GM21526 (cell line): ENCODE data around the gene PSRC1.

Experiments used
- ATAC-seq: cut with Tn5 transposase; IDR thresholded peaks from one replicate; pipeline ENCODE4 v1.9.1; 2021; ENCODE audit warnings: moderate library complexity; ENCODE audit not compliant: unreplicated experiment, low FRiP score

PSRC1 gene

DNA sequence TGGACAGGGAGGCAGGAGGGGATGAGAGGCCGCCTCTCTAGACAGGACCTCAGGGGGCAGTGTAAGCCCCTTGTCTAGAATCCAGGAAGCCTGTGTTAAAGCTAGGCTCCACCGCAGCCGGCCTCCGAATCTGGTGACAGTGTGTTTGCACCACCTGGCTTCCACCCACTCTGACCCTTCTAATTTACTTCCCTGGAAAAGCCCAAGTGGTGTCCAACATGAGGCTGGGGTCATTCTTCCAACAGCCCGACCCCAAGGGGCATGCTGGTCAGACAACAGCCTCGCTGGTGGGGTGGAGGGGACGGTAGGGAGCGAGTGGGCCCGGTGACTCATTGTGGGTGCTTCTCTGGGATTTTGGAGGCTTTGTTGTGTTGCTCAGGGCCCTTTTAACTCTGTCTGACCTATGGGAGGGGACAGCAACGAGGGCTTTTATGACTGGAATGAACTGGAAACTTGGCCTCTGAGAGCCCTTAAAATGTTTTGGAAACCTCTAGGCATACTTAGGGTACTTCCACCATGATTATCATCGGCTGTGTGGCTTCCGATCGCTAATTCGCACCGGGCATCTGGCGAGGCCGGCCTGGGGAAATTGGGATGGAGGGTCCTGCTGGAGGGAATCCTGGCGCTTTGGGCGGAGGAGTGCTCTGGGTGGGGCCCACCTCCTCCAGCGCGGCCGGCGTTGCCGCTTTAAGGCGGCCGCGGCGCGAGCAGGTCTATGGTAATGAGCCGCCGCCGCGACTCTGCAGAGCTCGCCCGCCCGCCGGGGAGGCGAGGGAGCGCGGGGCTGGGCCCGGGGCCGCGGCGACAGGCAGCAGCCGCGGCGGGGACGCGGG, 33.9 kb downstream of the PSRC1 start, which contains the start of gene CELSR2:
Gene CELSR2 (plus strand): TSS at position 743 of the 833 bp plus-strand sequence. CDS start 541 bp downstream, outside the sequence.
- ATAC-seq = peak; percentile 77

DNA sequence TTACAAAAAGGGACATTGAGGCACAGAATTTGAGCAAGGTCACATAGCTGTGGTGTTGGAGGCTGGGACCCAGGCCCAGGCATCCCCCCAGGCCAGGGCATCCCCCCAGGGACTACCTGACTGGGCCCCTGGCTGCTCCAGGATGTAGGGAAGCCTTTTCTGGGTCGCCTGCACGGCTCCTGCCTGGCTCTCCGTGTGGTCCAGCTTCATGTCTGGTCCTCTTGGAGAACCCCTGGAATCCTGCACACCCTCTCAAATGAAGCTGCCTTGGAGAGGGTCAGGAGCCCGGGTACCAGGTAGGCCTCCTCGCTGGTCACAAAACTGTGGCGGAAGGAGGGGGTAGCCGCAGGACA, 34.5 kb downstream of the PSRC1 start:
- no peak for ATAC-seq

DNA sequence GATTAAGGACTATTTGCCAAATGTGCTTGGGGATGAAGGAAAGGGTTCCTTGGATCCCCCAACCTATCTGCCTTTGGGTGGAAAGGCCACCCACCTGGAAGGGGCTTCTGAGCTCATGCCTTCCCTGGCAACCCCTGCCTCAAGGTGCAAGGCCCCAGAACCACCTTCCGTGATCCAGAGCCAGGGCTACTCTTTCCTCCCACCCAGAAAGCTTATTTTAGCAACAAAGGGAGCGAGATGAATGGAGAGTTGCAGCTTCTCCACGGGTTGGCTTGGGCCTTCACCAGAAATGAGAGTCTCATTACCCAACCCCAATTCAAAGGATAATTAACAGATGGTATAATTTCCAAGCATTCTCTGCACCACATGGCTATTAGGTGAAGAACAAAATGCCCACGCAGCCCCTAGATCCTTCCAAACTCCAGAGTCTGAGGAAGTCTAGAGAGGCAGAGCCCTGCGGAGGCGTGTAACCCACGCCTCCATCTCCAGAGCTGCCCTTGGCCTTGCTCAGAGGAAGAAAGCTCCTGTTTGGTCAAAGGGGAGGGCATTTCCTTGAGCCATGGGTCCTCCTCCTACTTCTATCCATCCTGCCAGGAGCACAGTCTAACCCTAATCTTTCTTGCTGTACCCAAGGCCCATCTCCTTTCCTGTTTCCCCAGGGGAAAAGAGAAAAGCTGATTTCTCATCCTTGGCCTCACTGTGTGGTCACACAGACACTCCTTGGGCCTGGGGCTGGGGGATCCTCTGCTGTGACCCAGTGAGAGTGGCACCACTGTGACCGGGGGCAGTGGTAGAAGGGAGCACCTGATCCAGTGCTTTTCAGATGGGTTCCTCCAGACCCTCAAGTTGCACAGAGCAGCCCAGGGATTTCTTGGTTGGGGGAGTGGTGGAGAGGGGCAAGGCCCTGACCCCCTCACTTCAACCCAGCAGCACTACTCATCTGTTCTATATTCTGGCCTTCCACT, 35.3 kb downstream of the PSRC1 start:
- no peak for ATAC-seq

DNA sequence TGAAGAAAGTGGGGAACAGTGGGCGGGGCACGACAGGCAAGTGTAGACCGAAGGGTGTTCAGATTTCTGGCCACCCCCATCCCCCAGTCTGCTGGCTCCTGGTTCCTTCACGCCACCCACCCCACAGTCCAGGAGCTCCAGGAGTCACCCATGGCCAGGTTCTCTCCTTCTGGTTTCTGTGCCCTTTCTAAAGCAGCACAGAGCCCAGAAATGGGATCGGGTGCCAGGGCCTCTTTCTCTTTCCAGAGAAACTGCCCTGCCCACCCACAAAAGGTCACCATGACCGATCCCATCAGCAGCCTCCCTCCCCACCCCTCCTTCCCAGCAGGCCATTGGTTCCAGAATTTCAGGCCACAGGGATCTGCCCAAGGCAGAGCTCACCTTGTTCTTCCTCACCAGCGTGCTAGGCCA, 36.8 kb downstream of the PSRC1 start:
- no peak for ATAC-seq

DNA sequence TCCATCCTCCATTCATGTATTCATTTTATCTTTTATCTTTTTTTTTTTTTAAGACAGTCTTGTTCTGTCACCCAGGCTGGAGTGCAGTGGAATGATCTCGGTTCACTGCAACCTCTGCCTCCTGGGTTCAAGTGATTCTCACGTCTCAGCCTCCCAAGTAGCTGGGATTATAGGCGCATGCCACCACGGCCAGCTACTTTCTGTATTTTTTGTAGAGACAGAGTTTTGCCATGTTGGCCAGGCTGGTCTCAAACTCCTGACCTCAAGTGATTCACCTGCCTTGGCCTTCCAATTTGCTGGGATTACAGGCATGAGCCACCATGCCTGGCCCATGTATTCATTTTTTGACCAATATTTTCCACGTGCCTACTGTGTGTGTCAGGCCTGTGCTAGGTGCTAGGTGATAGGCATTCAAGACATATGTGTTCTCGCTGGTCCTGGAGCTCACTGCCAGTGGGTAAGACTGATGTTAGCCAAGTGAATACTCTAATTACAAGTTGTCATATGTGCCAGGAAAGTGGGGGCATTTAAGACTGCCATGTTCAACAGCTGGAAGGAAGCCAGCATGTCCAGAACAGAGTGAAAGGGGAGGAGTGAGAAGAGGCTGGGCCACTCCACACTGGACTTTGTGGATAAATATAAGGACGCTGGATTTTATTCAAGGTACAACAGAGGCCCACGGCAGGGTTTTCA, 38.9 kb downstream of the PSRC1 start:
- ATAC-seq = no peak

DNA sequence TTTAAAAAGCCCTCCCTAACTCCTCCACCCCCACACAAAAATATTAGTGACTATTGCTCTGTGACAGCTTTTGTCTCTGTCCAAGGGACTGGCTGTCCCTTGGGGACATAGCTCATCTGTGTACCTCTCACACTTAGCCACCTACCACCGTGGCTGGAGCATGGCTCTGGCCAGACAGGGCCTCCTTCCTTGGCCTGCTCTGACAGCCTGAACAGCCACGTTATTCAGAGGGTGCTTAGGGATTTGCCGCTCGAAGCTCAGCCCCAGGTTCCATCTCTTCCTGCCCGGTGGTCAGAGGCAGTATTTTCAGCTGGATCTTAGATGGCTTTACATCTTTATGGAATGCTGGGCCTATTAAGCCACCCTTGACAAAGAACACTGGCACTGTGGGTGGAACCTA, 39.7 kb downstream of the PSRC1 start:
- ATAC-seq = no peak

DNA sequence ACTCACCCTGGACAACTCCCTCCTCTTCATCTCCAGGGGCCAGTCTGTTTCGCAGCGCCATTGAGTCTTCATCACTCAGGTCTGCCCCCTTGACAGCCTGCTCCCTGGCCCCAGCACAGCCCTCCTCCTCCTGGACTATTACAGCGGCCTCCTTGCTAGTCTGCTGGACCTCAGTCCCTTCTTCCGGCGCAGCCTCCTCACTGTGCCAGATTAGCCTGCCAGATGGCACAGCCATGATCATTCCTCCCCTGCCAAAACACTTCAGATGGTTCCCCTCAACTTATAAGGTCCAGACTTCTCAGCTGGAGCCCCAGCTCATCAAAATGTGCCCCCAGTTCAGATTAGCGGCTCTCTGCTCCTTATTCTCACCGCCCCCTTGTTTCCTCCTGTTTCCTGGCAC, 40.6 kb downstream of the PSRC1 start:
- ATAC-seq = no peak

DNA sequence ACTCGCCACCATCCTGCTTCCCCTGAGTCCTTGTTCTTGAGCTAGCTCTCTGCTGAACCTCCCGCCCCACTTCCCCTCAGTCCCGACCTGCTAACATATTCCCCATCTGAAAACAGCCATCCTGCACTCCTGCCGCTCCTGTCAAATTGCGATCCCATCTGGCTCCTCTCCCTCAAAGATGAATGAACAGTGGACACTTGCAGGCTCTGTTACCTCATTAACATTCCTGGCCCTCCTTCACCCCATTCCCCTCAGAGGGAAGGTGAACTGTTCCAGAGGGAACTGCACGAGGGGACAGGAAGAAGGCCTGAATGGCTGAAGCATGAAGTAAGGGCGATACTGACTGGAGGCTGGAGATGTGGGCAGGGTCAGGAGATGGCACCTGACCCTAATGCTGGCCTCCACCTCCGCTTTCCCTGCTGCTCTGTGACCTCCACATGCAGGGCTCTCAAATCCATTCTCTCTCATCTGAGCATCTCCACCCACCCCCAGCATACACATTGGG, 41.1 kb downstream of the PSRC1 start:
- ATAC-seq = no peak

DNA sequence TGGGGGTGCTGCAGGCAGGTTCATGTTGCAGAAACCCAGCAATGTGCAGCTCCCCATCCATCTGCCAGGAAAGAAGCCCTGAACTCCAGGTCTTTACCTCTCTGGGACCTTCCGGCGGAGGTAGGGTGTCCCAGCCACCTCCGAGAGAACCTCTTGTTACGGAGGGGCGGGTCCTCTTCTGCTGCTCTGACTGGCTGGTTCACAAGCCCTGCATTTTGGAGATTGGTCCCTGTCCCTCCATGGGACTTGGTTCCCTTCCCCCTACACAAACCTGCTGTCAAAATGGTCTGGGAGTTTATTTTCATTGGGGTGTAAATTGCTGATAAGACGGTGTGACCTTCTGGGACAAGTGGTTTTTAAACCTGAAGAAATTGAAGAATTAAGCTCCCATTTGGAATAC, 41.6 kb downstream of the PSRC1 start:
- no peak for ATAC-seq

DNA sequence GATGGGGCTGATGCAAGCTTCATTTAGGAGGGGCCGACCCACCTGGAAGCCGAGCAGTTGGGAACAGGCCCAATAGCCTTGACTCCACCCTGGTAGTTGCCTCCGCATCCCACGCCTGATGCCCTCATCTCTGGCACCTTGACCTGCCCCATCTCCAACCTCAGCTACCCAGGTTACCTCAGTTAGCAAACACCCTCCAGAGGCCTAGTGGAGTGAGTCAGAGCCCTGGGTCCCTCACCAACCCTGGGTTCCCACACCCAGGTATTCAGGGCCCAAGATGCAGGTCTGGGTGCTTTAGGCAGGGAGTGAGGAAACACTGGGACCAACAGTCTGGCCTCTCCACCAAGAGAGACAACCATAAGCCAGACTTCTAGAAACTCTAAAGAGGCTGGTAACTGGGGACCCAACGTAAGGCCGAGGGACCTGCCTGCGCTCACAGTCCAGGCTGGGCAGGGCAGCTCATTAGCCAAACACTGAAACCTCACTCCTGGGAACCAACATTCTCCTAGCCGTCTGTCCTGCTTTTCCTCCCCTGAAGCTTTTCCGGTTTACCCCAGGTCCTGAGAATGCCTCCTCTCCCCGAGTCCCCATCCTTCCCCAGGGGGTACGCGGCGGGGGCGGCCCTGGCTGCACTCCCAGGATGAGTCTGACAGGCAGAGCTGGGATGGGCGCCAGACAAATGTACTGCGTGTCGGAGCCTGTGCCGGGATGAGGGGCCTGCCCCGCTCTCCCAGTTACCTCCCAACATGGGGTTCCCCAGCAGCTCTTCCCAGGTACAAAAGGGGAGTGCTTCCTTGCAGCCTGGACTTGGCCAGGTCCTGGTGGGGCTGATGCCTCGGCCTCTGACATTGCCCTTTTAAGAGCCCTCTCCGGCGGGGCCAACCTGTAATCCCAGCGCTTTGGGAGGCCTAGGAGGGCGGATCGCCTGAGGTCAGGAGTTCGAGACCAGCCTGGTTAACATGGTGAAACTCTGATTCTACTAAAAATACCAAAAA, 42.5 kb downstream of the PSRC1 start:
- ATAC-seq = no peak

DNA sequence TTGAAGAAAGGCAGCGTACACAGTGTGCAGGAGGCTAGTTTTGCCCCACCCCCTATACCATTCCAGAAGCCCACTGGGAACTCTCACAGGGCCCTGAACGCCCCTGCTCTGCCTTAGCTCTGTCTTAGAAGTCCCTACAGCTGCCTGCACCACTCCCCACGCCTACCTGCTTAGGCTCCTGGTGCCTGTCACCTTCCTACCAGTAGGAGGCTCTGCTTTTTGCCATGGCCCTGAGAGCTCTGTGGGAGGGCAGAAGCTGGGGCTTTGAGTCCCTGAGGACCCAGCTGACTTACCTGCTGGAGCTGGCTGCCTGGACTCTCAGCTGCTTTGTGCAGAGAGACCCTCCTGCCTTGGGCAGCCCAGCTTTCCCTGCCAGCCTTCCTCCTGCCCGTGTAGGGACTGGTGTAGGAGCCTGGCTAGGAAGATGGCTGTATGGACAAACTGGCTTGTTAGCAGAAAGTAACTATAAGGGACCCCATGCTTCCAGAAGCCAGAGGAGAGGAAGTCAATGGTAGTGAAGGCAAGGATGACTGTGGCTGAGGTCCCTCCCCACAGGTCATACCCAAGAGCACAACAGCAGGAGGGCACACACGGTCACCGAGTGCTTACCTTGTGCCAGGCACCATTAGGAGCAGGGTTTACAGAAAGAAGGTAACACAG, 43.4 kb downstream of the PSRC1 start:
- peak; percentile 55 for ATAC-seq

DNA sequence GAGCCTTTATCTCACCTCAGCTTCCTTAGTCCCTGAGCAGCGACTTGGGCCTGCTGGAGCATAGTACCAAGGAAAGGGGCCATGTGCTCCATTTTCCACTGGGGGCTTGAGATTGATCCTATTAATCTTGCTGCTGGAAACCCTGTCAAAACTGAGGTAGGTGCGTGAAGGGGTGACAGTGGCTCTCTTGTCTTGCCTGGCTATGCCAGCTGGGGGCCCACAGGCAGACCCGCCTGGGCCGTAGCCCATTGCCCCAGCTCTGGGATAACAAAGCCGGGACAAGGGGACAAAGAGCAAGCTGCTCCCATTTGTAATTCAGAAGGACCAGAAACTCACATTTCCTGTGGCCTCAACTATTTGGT, 43.9 kb downstream of the PSRC1 start:
- no peak for ATAC-seq

DNA sequence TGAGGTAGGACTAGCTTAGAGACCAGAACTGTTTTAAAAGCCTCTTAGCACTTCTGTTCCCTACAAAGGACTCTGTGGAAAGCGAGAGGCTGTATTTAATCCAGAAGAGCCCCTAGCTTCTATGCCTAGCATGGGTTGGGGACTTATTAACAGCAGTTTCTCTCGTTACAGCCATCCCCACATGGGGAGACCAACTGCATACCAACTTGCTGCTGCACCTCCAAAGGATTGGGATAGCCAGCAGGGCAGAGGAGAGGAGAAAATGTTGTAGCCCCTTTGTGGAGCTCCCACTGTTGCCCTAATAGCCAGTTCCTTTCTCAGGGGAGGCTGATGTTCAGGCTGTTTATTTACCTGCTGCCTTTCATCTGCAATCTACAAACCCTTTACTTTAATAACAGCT, 44.6 kb downstream of the PSRC1 start:
- no peak for ATAC-seq

DNA sequence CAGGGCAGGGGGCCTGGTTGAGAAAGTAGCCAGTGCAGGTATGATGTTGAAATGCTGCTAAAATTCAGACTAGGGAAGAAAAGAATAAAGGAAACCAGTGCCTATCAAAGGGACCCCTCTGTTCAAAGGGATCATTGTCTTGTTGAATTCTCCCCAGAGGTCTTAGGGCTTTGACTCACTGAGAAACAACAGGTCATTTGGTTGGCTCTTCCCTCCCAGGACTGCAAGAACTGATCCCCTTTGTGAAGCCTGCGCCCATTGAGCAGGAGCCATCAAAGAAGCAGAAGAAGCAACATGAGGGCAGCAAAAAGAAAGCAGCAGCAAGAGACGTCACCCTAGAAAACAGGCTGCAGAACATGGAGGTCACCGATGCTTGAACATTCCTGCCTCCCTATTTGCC, 45.4 kb downstream of the PSRC1 start:
- ATAC-seq = no peak

DNA sequence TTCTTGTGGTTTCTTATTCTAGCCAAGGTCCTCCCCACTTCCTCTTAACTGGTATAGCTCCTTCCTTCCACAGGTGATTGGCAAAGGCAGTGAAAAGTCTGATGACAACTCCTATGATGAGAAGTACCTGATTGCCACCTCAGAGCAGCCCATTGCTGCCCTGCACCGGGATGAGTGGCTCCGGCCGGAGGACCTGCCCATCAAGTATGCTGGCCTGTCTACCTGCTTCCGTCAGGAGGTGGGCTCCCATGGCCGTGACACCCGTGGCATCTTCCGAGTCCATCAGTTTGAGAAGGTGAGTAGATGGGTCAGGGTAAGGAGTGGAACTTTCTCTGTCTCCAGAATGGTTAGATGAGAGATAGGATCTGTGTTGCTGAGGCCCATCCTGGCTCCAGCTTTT, 47.8 kb downstream of the PSRC1 start:
- ATAC-seq = no peak

DNA sequence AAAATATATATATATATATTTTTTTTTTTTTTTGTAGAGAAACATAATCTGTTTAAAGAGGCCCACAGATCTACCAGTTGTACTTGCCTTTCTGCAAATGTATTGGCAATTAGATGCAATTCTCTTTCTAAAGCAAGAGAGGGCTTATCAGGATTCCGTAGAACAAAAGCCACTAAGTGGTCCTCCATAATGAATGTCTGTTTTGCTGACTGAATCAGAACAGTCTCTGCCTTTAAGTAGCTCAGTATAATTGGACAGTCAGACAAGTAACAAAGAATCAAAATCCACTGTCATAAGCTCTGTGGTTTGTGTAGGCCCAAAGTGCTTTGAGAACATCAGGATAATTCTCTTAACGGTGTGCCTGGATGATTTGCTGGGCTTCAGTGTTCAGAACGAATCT, 51.9 kb downstream of the PSRC1 start:
- ATAC-seq = no peak
